Measurements from ENCODE around the gene TBX19. TPM values are rescaled to one million over a fixed set of nuclear protein-coding genes. Genes with fewer than 3 reads are reported as not detected.

TBX19 gene
- polyA plus RNA-seq, 1 donor (not counting 4 experiments of a cell fraction or from before 2014, with no cell fraction given): 0.93 TPM

GRCh38 chr1:168243636-168244212 is 37.0 kb upstream of the TBX19 start:
- Histone ChIP-seq H3K36me3 (ENCODE audit: control insufficient read depth in 2 of 2, extremely low read depth in 1 of 2, insufficient read depth in 2 of 2, low read length in 2 of 2) (peaks cover 21 to 23% of the 10 kb centered on the region in 2 experiments), H3K9me3 (ENCODE audit: control insufficient read depth, low read depth, low read length) (no peaks in the 10 kb centered on the region), H3K4me1 (ENCODE audit: control insufficient read depth, extremely low read depth, insufficient read depth, low read length) (no peaks in the 10 kb centered on the region), H4K20me1 (ENCODE audit: control insufficient read depth, extremely low read depth, insufficient read depth, low read length) (no peaks in the 10 kb centered on the region), H3K4me2 (ENCODE audit: control insufficient read depth, extremely low read depth, insufficient read depth, low read depth, low read length) (no peak overlapping the region), H3K27me3 (ENCODE audit: control insufficient read depth, extremely low read depth, insufficient read depth, low read length) (no peaks in the 10 kb centered on the region), H3K9me1 (ENCODE audit: control insufficient read depth, extremely low read depth, insufficient read depth, low read length) (no peaks in the 10 kb centered on the region), H2AFZ (ENCODE audit: control insufficient read depth, low read length) (no peak overlapping the region), H3K9ac (ENCODE audit: control insufficient read depth, extremely low read depth, insufficient read depth, low read length) (no peak overlapping the region), H3K27ac (ENCODE audit: control insufficient read depth, insufficient read depth, low read length) (no peak overlapping the region), H3K4me3 (ENCODE audit: control insufficient read depth in 2 of 3, extremely low read depth in 1 of 3, insufficient read depth in 2 of 3, low read depth in 1 of 3, low read length in 3 of 3) (no peak overlapping the region), H3K79me2 (ENCODE audit: control insufficient read depth, insufficient read depth, low read length) (peaks cover 12% of the 10 kb centered on the region)
- no peak for DNase-seq (ENCODE audit: low read depth, low spot score)
- dilution Hi-C loops (cut with MboI; ENCODE audit: extremely low pct_ligation_motif_present, low sequenced_read_pairs): no loop called here
- TF ChIP-seq CTCF (optimal IDR thresholded peaks at IDR 0.05 in 1 of 3, IDR thresholded peaks at IDR 0.05 in 1 of 3, conservative IDR thresholded peaks at IDR 0.05 in 1 of 3; ENCODE audit: extremely low read depth in 1 of 3, insufficient read depth in 2 of 3, low read length in 3 of 3) (no peak), EZH2 (IDR thresholded peaks at IDR 0.05; ENCODE audit: low read length) (no peak)
- FAIRE-seq: no peak

GRCh38 chr1:168245042-168245441 is 35.6 kb upstream of the TBX19 start:
- no peak overlapping the region for H2AFZ ChIP-seq (ENCODE audit: control insufficient read depth, low read length)
- dilution Hi-C loops (cut with MboI; ENCODE audit: extremely low pct_ligation_motif_present, low sequenced_read_pairs): no loop called here
- no peak overlapping the region for H3K4me3 ChIP-seq (ENCODE audit: control insufficient read depth in 2 of 3, extremely low read depth in 1 of 3, insufficient read depth in 2 of 3, low read depth in 1 of 3, low read length in 3 of 3)
- no peak overlapping the region for H3K27ac ChIP-seq (ENCODE audit: control insufficient read depth, insufficient read depth, low read length)
- H3K4me1 ChIP-seq (ENCODE audit: control insufficient read depth, extremely low read depth, insufficient read depth, low read length): no peaks in the 10 kb centered on the region
- H3K9me1 ChIP-seq (ENCODE audit: control insufficient read depth, extremely low read depth, insufficient read depth, low read length): no peaks in the 10 kb centered on the region
- no peaks in the 10 kb centered on the region for H3K27me3 ChIP-seq (ENCODE audit: control insufficient read depth, extremely low read depth, insufficient read depth, low read length)
- no peaks in the 10 kb centered on the region for H4K20me1 ChIP-seq (ENCODE audit: control insufficient read depth, extremely low read depth, insufficient read depth, low read length)
- no peak overlapping the region for H3K4me2 ChIP-seq (ENCODE audit: control insufficient read depth, extremely low read depth, insufficient read depth, low read depth, low read length)
- H3K36me3 ChIP-seq (ENCODE audit: control insufficient read depth in 2 of 2, extremely low read depth in 1 of 2, insufficient read depth in 2 of 2, low read length in 2 of 2): peaks cover 21 to 28% of the 10 kb centered on the region in 2 experiments
- H3K9me3 ChIP-seq (ENCODE audit: control insufficient read depth, low read depth, low read length): no peaks in the 10 kb centered on the region
- peaks cover 15% of the 10 kb centered on the region for H3K79me2 ChIP-seq (ENCODE audit: control insufficient read depth, insufficient read depth, low read length)
- DNase-seq (ENCODE audit: low read depth, low spot score) (no peak), FAIRE-seq (no peak)
- no peak overlapping the region for H3K9ac ChIP-seq (ENCODE audit: control insufficient read depth, extremely low read depth, insufficient read depth, low read length)
- no peak for TF ChIP-seq EZH2 (IDR thresholded peaks at IDR 0.05; ENCODE audit: low read length)

- dilution Hi-C loops (cut with MboI; ENCODE audit: extremely low pct_ligation_motif_present, low sequenced_read_pairs): no loop called here
- peaks cover 20 to 32% of the 10 kb centered on the region in 2 experiments for H3K36me3 ChIP-seq (ENCODE audit: control insufficient read depth in 2 of 2, extremely low read depth in 1 of 2, insufficient read depth in 2 of 2, low read length in 2 of 2)
These were observed 34.2 kb upstream of the TBX19 start for GRCh38 chr1:168246506-168246905.

More at GRCh38 chr1:168246506-168246905, 34.2 kb upstream of the TBX19 start:
- TF ChIP-seq EZH2 (IDR thresholded peaks at IDR 0.05; ENCODE audit: low read length) (no peak), CTCF (optimal IDR thresholded peaks at IDR 0.05 in 1 of 3, IDR thresholded peaks at IDR 0.05 in 1 of 3, conservative IDR thresholded peaks at IDR 0.05 in 1 of 3; ENCODE audit: extremely low read depth in 1 of 3, insufficient read depth in 2 of 3, low read length in 3 of 3) (no peak)
- Histone ChIP-seq H2AFZ (ENCODE audit: control insufficient read depth, low read length) (no peak overlapping the region), H3K9ac (ENCODE audit: control insufficient read depth, extremely low read depth, insufficient read depth, low read length) (no peak overlapping the region), H3K4me3 (ENCODE audit: control insufficient read depth in 2 of 3, extremely low read depth in 1 of 3, insufficient read depth in 2 of 3, low read depth in 1 of 3, low read length in 3 of 3) (no peak overlapping the region), H3K79me2 (ENCODE audit: control insufficient read depth, insufficient read depth, low read length) (peaks cover 21% of the 10 kb centered on the region), H3K4me2 (ENCODE audit: control insufficient read depth, extremely low read depth, insufficient read depth, low read depth, low read length) (no peak overlapping the region), H3K27me3 (ENCODE audit: control insufficient read depth, extremely low read depth, insufficient read depth, low read length) (no peaks in the 10 kb centered on the region), H3K9me1 (ENCODE audit: control insufficient read depth, extremely low read depth, insufficient read depth, low read length) (no peaks in the 10 kb centered on the region), H4K20me1 (ENCODE audit: control insufficient read depth, extremely low read depth, insufficient read depth, low read length) (no peaks in the 10 kb centered on the region), H3K4me1 (ENCODE audit: control insufficient read depth, extremely low read depth, insufficient read depth, low read length) (no peaks in the 10 kb centered on the region), H3K27ac (ENCODE audit: control insufficient read depth, insufficient read depth, low read length) (no peak overlapping the region), H3K9me3 (ENCODE audit: control insufficient read depth, low read depth, low read length) (no peaks in the 10 kb centered on the region)
- DNase-seq (ENCODE audit: low read depth, low spot score) (no peak), FAIRE-seq (no peak)

Data from keratinocyte (primary cell).